Measurements from ENCODE around the gene COL1A2.

Gene COL1A2

GRCh38 chr7:94432281-94432670 lies 37.6 kb downstream of the COL1A2 start:
- DNase-seq (ENCODE audit: insufficient read length, low spot score) (no peak), FAIRE-seq (no peak)

GRCh38 chr7:94432817-94433216 lies 38.1 kb downstream of the COL1A2 start:
- DNase-seq (ENCODE audit: insufficient read length, low spot score) (no peak), FAIRE-seq (no peak)

- DNase-seq (ENCODE audit: insufficient read length, low spot score) (no peak), FAIRE-seq (no peak)
Measured at GRCh38 chr7:94433224-94433623, 38.5 kb downstream of the COL1A2 start.

GRCh38 chr7:94434042-94434441 lies 39.3 kb downstream of the COL1A2 start:
- DNase-seq (ENCODE audit: insufficient read length, low spot score) (no peak), FAIRE-seq (no peak)

GRCh38 chr7:94436018-94436604 lies 41.4 kb downstream of the COL1A2 start:
- FAIRE-seq (no peak), DNase-seq (ENCODE audit: insufficient read length, low spot score) (peak; percentile 33)

GRCh38 chr7:94436700-94437099 lies 42.0 kb downstream of the COL1A2 start:
- DNase-seq (ENCODE audit: insufficient read length, low spot score) (no peak), FAIRE-seq (no peak)

GRCh38 chr7:94439893-94440381 lies 45.2 kb downstream of the COL1A2 start:
- FAIRE-seq (no peak), DNase-seq (ENCODE audit: insufficient read length, low spot score) (no peak)

- FAIRE-seq = no peak
- no peak for DNase-seq (ENCODE audit: insufficient read length, low spot score)
Measured at GRCh38 chr7:94440451-94441039, 45.9 kb downstream of the COL1A2 start.

GRCh38 chr7:94441138-94441537 lies 46.4 kb downstream of the COL1A2 start:
- no peak for DNase-seq (ENCODE audit: insufficient read length, low spot score)
- no peak for FAIRE-seq

- DNase-seq (ENCODE audit: insufficient read length, low spot score) (no peak), FAIRE-seq (no peak)
Measured at GRCh38 chr7:94442639-94443038, 47.9 kb downstream of the COL1A2 start.

- FAIRE-seq (no peak), DNase-seq (ENCODE audit: insufficient read length, low spot score) (no peak)
Measured at GRCh38 chr7:94444813-94445212, 50.1 kb downstream of the COL1A2 start.

- FAIRE-seq = no peak
- no peak for DNase-seq (ENCODE audit: insufficient read length, low spot score)
Measured at GRCh38 chr7:94445696-94446194, 51.0 kb downstream of the COL1A2 start.

- DNase-seq (ENCODE audit: insufficient read length, low spot score) (no peak), FAIRE-seq (no peak)
Measured at GRCh38 chr7:94446308-94446707, 51.6 kb downstream of the COL1A2 start.

GRCh38 chr7:94449151-94449725 lies 54.5 kb downstream of the COL1A2 start:
- DNase-seq (ENCODE audit: insufficient read length, low spot score) (peak; percentile 14), FAIRE-seq (no peak)

- FAIRE-seq (no peak), DNase-seq (ENCODE audit: insufficient read length, low spot score) (no peak)
Measured at GRCh38 chr7:94450044-94450697, 55.5 kb downstream of the COL1A2 start.

- DNase-seq (ENCODE audit: insufficient read length, low spot score) = no peak
- FAIRE-seq = no peak
Measured at GRCh38 chr7:94451187-94451586, 56.5 kb downstream of the COL1A2 start.

GRCh38 chr7:94452239-94452638 lies 57.5 kb downstream of the COL1A2 start:
- FAIRE-seq (no peak), DNase-seq (ENCODE audit: insufficient read length, low spot score) (no peak)

- no peak for FAIRE-seq
- no peak for DNase-seq (ENCODE audit: insufficient read length, low spot score)
Measured at GRCh38 chr7:94453898-94454297, 59.2 kb downstream of the COL1A2 start.

GRCh38 chr7:94458041-94458440 lies 63.3 kb downstream of the COL1A2 start:
- no peak for FAIRE-seq

GRCh38 chr7:94466516-94466915 lies 71.8 kb downstream of the COL1A2 start:
- FAIRE-seq = no peak

More at GRCh38 chr7:94458041-94458440, 63.3 kb downstream of the COL1A2 start:
- no peak for DNase-seq (ENCODE audit: insufficient read length, low spot score)

GRCh38 chr7:94471604-94472003 lies 76.9 kb downstream of the COL1A2 start:
- DNase-seq (ENCODE audit: insufficient read length, low spot score) (no peak), FAIRE-seq (no peak)

More at GRCh38 chr7:94466516-94466915, 71.8 kb downstream of the COL1A2 start:
- DNase-seq (ENCODE audit: insufficient read length, low spot score) = no peak
